Stimulated activated CD8-positive, alpha-beta memory T cell treated with anti-CD3 and anti-CD28 coated beads, Interleukin-7, amount 100 ng/mL, for 24 hours (primary cell): Measurements from ENCODE around the gene ZBTB6.
"Not testable (repeated sequence)": the region's sequence is repeated elsewhere in the genome, so short reads cannot be mapped to it uniquely, and the experiment has no call there.

Experiments
- DNase-seq: peaks from one replicate; pipeline ENCODE4 v3.0.0-alpha.2; 2020; ENCODE audit warnings: low read depth

Gene ZBTB6

GRCh38 chr9:122923947-122924346 lies 10.8 kb upstream of the ZBTB6 start:
- DNase-seq: no peak

DNA sequence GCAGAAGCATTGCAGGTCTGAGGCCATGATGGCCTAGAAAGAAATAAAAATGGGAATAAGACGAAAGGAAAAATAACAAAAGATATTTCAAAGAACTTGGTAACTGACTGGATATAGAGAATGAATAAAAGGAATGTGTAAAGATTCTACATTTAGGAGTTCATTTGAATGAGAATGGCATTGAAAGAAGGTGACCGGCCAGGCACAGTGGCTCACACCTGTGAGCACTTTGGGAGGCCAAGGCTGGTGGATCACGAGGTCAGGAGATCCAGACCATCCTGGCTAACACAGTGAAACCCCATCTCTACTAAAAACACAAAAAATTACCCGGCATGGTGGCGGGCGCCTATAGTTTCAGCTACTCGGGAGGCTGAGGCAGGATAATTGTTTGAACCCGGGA lies 9.6 kb upstream of the ZBTB6 start:
- no peak for DNase-seq

GRCh38 chr9:122918310-122918709 lies 5.2 kb upstream of the ZBTB6 start:
- DNase-seq: no peak

DNA sequence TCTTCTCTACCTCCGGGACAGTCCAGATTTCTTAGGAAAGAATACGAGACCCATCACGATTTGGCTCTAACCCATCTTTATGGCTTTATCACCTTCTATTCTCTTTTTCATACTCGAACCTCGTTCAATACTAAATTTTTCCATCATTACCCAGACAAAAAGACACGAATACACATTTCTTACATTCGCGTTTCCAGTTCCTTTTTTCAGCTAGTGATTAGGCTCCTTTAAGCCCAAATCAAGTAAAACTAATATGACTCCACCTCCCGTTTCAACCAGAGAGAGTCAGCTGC lies 506 bp downstream of the ZBTB6 start:
- DNase-seq: no peak

- DNase-seq: not testable (repeated sequence)
Measured at GRCh38 chr9:122906122-122906521, 7.0 kb downstream of the ZBTB6 start.

GRCh38 chr9:122904823-122905710 lies 8.1 kb downstream of the ZBTB6 start, which contains the start of gene RC3H2:
RC3H2 (minus strand) TSS chr9:122905359; CDS start chr9:122897509, 7,850 bp downstream.
- peak; percentile 91 for DNase-seq

DNA sequence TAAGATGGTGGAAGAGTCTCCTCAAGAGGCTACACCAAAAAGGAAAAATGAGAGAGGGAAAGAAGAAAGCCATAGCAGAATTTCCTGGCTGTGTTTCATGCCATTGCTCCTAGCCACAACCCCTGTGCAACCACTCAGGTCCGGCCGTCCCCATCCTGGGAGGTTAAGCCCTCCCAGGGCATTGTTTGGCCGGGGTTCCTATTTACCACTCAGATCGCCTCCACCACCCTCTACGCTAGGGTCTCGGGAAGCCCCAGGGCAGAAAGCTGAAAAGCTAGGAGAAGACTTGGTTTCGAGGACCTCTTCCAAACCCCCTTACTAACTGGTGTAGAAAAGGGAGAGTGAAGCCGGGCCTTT lies 8.7 kb downstream of the ZBTB6 start:
- peak; percentile 8 for DNase-seq

GRCh38 chr9:122900791-122901190 lies 12.3 kb downstream of the ZBTB6 start:
- no peak for DNase-seq

- DNase-seq: no peak
Measured at GRCh38 chr9:122897969-122898368, 15.2 kb downstream of the ZBTB6 start.

GRCh38 chr9:122888480-122888879 lies 24.6 kb downstream of the ZBTB6 start:
- DNase-seq: no peak

- DNase-seq: no peak
Measured at GRCh38 chr9:122883125-122883524, 30.0 kb downstream of the ZBTB6 start.

- DNase-seq: no peak
Measured at GRCh38 chr9:122879443-122879842, 33.7 kb downstream of the ZBTB6 start.

DNA sequence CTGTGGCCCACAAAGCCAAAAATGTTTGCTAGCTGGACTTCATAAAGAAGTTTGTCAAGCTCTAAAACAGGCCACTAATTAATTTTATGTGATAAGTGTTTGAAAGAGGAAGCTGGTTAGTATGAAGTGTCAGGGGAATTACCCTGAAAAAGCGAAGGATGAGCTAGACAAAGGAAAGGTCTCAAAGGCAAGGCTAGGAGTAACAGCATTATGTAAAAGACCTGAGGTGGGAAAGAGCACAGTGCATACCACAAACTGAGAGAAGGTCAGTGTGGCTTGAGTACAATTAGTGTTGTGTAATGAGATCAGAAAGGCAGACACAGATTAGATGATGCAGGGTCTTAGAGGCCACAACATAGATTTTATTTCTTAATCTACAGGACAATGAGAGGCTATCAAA lies 37.6 kb downstream of the ZBTB6 start:
- DNase-seq: no peak

DNA sequence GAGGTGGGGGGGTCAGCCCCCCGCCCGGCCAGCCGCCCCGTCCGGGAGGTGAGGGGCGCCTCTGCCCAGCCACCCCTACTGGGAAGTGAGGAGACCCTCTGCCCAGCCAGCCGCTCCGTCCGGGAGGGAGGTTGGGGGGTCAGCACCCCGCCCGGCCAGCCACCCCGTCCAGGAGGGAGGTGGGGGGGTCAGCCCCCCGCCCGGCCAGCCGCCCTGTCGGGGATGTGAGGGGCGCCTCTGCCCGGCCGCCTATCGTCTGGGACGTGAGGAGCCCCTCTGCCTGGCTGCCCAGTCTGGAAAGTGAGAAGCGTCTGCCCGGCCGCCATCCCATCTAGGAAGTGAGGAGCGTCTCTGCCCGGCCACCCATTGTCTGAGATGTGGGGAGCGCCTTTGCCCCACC lies 45.8 kb downstream of the ZBTB6 start:
- DNase-seq: not testable (repeated sequence)

- no peak for DNase-seq
Measured at GRCh38 chr9:122866079-122866478, 47.0 kb downstream of the ZBTB6 start.

- no peak for DNase-seq
Measured at GRCh38 chr9:122865300-122865699, 47.8 kb downstream of the ZBTB6 start.

DNA sequence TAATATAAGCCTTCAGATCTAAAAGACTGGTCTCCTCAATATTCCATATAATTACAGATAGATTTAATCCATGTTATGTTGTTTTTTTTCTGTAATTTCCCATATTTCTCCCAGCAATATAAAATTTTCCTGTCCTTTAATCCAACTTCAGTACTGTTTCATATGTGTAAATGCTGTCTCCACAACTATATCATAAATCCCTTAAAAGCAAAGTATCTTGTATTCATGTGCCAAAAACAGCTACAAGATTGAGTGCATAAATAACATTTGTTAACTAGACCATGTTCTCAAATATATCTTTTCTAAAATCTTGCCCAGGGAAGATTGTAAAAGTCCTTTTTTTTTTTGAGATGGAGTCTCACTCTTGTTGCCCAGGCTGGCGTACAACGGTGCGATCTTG lies 49.7 kb downstream of the ZBTB6 start:
- no peak for DNase-seq

- no peak for DNase-seq
Measured at GRCh38 chr9:122860319-122861142, 52.6 kb downstream of the ZBTB6 start.
